ENCODE measurements around the gene PTPRR.

Gene PTPRR

GRCh38 chr12:70919176-70919575 lies 1.4 kb downstream of the PTPRR start:
- H3K4me2 ChIP-seq (ENCODE audit: low read length), result no peak overlapping the region
- H3K4me3 ChIP-seq (ENCODE audit: low read depth, low read length), result no peak overlapping the region
- no peaks in the 10 kb centered on the region for H3K9me3 ChIP-seq (ENCODE audit: control insufficient read depth, low read length)
- no peak for TF ChIP-seq CTCF (IDR thresholded peaks at IDR 0.05)
- no peaks in the 10 kb centered on the region for H3K27me3 ChIP-seq (ENCODE audit: control insufficient read depth, insufficient read depth, low read length)
- no peak overlapping the region for H3K27ac ChIP-seq
- no peak overlapping the region for H3K9ac ChIP-seq
- no peaks in the 10 kb centered on the region for H3K79me2 ChIP-seq
- no peaks in the 10 kb centered on the region for H3K36me3 ChIP-seq (ENCODE audit: control insufficient read depth, insufficient read depth, low read length)
- no peaks in the 10 kb centered on the region for H3K4me1 ChIP-seq
- H2AFZ ChIP-seq, result no peak overlapping the region

- no peak for TF ChIP-seq CTCF (IDR thresholded peaks at IDR 0.05)
- no peak overlapping the region for H3K27ac ChIP-seq
- no peaks in the 10 kb centered on the region for H3K9me3 ChIP-seq (ENCODE audit: control insufficient read depth, low read length)
- H3K4me2 ChIP-seq (ENCODE audit: low read length), result no peak overlapping the region
- H2AFZ ChIP-seq, result no peak overlapping the region
- H3K36me3 ChIP-seq (ENCODE audit: control insufficient read depth, insufficient read depth, low read length), result no peaks in the 10 kb centered on the region
- no peak overlapping the region for H3K4me3 ChIP-seq (ENCODE audit: low read depth, low read length)
- no peak overlapping the region for H3K9ac ChIP-seq
- no peaks in the 10 kb centered on the region for H3K79me2 ChIP-seq
- H3K27me3 ChIP-seq (ENCODE audit: control insufficient read depth, insufficient read depth, low read length), result no peaks in the 10 kb centered on the region
- no peaks in the 10 kb centered on the region for H3K4me1 ChIP-seq
Observed at GRCh38 chr12:70918321-70918720, 2.2 kb downstream of the PTPRR start.

GRCh38 chr12:70910666-70911065 lies 9.9 kb downstream of the PTPRR start:
- Histone ChIP-seq H3K27ac (no peak overlapping the region), H3K9ac (no peak overlapping the region), H3K9me3 (ENCODE audit: control insufficient read depth, low read length) (no peaks in the 10 kb centered on the region), H3K4me2 (ENCODE audit: low read length) (no peak overlapping the region), H3K4me3 (ENCODE audit: low read depth, low read length) (no peak overlapping the region), H2AFZ (no peak overlapping the region), H3K4me1 (no peaks in the 10 kb centered on the region), H3K79me2 (no peaks in the 10 kb centered on the region), H3K27me3 (ENCODE audit: control insufficient read depth, insufficient read depth, low read length) (no peaks in the 10 kb centered on the region), H3K36me3 (ENCODE audit: control insufficient read depth, insufficient read depth, low read length) (no peaks in the 10 kb centered on the region)
- no peak for TF ChIP-seq CTCF (IDR thresholded peaks at IDR 0.05)

GRCh38 chr12:70908978-70909377 lies 11.6 kb downstream of the PTPRR start:
- no peak overlapping the region for H3K9ac ChIP-seq
- no peaks in the 10 kb centered on the region for H3K4me1 ChIP-seq
- H3K27me3 ChIP-seq (ENCODE audit: control insufficient read depth, insufficient read depth, low read length), result no peaks in the 10 kb centered on the region
- no peak overlapping the region for H3K27ac ChIP-seq
- H3K36me3 ChIP-seq (ENCODE audit: control insufficient read depth, insufficient read depth, low read length), result no peaks in the 10 kb centered on the region
- H3K79me2 ChIP-seq, result no peaks in the 10 kb centered on the region
- H2AFZ ChIP-seq, result no peak overlapping the region
- no peak overlapping the region for H3K4me3 ChIP-seq (ENCODE audit: low read depth, low read length)
- no peak for TF ChIP-seq CTCF (IDR thresholded peaks at IDR 0.05)
- no peak overlapping the region for H3K4me2 ChIP-seq (ENCODE audit: low read length)
- no peaks in the 10 kb centered on the region for H3K9me3 ChIP-seq (ENCODE audit: control insufficient read depth, low read length)

GRCh38 chr12:70907412-70907811 lies 13.1 kb downstream of the PTPRR start:
- Histone ChIP-seq H2AFZ (no peak overlapping the region), H3K4me3 (ENCODE audit: low read depth, low read length) (no peak overlapping the region), H3K9ac (no peak overlapping the region), H3K27me3 (ENCODE audit: control insufficient read depth, insufficient read depth, low read length) (no peaks in the 10 kb centered on the region), H3K79me2 (no peaks in the 10 kb centered on the region), H3K36me3 (ENCODE audit: control insufficient read depth, insufficient read depth, low read length) (no peaks in the 10 kb centered on the region), H3K4me1 (no peaks in the 10 kb centered on the region), H3K27ac (no peak overlapping the region), H3K4me2 (ENCODE audit: low read length) (no peak overlapping the region), H3K9me3 (ENCODE audit: control insufficient read depth, low read length) (no peaks in the 10 kb centered on the region)
- no peak for TF ChIP-seq CTCF (IDR thresholded peaks at IDR 0.05)

Measured in parathyroid adenoma (tissue), 2 donors.